ENCODE data around the gene ZC3H12A.

DNA sequence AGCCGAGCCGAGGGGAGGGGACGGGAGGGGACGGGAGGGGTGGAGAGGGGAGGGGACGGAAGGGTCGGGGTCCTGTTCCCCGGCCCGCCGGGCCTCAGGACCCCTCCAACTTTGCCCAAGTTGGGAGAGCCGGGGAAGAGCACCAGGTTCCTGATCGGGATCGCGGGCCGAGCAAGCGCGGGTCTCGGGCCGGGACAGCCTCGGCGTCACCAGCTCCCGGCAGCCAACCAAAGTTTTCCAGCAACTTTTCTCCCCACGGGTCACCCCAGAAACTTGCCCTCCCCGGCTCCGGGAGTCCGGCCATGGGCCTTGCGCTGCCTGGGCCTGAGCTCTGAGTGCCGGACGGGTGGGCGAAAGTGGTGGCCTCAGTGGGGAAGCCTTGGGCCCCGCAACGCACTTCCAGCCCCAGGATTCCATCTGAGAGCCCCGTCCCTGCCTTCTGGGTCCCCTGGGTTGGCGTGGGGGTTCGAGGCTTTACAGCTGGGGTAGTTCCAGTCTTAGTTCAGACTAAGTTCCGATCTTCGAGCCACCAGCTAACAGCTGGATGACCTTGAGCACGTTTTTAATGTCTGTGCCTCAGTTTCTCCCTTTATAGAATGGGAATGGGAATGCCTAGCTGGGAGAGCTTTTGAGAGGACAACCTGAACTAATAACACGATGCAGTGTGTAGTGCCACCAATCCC, 458 bp downstream of the ZC3H12A start:
- TF ChIP-seq, protein P1, sequence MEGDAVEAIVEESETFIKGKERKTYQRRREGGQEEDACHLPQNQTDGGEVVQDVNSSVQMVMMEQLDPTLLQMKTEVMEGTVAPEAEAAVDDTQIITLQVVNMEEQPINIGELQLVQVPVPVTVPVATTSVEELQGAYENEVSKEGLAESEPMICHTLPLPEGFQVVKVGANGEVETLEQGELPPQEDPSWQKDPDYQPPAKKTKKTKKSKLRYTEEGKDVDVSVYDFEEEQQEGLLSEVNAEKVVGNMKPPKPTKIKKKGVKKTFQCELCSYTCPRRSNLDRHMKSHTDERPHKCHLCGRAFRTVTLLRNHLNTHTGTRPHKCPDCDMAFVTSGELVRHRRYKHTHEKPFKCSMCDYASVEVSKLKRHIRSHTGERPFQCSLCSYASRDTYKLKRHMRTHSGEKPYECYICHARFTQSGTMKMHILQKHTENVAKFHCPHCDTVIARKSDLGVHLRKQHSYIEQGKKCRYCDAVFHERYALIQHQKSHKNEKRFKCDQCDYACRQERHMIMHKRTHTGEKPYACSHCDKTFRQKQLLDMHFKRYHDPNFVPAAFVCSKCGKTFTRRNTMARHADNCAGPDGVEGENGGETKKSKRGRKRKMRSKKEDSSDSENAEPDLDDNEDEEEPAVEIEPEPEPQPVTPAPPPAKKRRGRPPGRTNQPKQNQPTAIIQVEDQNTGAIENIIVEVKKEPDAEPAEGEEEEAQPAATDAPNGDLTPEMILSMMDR (IDR thresholded peaks at IDR 0.05), result no peak
- TF ChIP-seq, protein P2, sequence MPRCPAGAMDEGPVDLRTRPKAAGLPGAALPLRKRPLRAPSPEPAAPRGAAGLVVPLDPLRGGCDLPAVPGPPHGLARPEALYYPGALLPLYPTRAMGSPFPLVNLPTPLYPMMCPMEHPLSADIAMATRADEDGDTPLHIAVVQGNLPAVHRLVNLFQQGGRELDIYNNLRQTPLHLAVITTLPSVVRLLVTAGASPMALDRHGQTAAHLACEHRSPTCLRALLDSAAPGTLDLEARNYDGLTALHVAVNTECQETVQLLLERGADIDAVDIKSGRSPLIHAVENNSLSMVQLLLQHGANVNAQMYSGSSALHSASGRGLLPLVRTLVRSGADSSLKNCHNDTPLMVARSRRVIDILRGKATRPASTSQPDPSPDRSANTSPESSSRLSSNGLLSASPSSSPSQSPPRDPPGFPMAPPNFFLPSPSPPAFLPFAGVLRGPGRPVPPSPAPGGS (IDR thresholded peaks at IDR 0.05), result no peak; the same call in 2 of the 3 replicates
- no peak for TF ChIP-seq FOSL2 (IDR thresholded peaks at IDR 0.05)
- no peak for TF ChIP-seq FOSL2 (CRISPR knock-in tag; IDR thresholded peaks at IDR 0.05)
- no peak for TF ChIP-seq MAFK (IDR thresholded peaks at IDR 0.05; ENCODE audit: partially characterized antibody)
- TF ChIP-seq EP300 (IDR thresholded peaks at IDR 0.05), result no peak
- TF ChIP-seq SMC3 (IDR thresholded peaks at IDR 0.05), result no peak
- no peak for TF ChIP-seq RFX5 (IDR thresholded peaks at IDR 0.05)
- TF ChIP-seq, protein P3, sequence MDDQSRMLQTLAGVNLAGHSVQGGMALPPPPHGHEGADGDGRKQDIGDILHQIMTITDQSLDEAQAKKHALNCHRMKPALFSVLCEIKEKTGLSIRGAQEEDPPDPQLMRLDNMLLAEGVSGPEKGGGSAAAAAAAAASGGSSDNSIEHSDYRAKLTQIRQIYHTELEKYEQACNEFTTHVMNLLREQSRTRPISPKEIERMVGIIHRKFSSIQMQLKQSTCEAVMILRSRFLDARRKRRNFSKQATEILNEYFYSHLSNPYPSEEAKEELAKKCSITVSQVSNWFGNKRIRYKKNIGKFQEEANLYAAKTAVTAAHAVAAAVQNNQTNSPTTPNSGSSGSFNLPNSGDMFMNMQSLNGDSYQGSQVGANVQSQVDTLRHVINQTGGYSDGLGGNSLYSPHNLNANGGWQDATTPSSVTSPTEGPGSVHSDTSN (IDR thresholded peaks at IDR 0.05), result no peak
- TF ChIP-seq, protein P4, sequence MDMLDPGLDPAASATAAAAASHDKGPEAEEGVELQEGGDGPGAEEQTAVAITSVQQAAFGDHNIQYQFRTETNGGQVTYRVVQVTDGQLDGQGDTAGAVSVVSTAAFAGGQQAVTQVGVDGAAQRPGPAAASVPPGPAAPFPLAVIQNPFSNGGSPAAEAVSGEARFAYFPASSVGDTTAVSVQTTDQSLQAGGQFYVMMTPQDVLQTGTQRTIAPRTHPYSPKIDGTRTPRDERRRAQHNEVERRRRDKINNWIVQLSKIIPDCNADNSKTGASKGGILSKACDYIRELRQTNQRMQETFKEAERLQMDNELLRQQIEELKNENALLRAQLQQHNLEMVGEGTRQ (IDR thresholded peaks at IDR 0.05), result no peak
- no peak for TF ChIP-seq POLR2A (IDR thresholded peaks at IDR 0.05; ENCODE audit: low read length)
- no peak for TF ChIP-seq CEBPB (IDR thresholded peaks at IDR 0.05)
- TF ChIP-seq MAZ (IDR thresholded peaks at IDR 0.05; ENCODE audit: borderline replicate concordance, low read depth, low read length), result no peak
- TF ChIP-seq SREBF2 (IDR thresholded peaks at IDR 0.05), result no peak
- TF ChIP-seq POLR2AphosphoS2 (conservative IDR thresholded peaks at IDR 0.05; ENCODE audit: low read length), result no peak
